Right atrium auricular region (tissue), 2 donors: ENCODE measurements around the gene CADM1. TPM values are rescaled to one million over a fixed set of nuclear protein-coding genes. Genes with fewer than 3 reads are reported as not detected.
A peak's percentile ranks its signal among the peaks of the same experiment; 100 is the strongest.

Source experiments
- DNase-seq: peaks from one replicate; pipeline ENCODE4 v3.0.0-alpha.2; 2019; ENCODE audit warnings: low spot score
- H3K27ac ChIP-seq, 2 donors: fragments of 200-600 bp; sonication (generic); 1 replicate in 1 of 2; 2 replicates in 1 of 2; pipeline ENCODE4 v1.5.1; 2016 to 2019
- H3K27me3 ChIP-seq, 2 donors: fragments of 200-600 bp; sonication (generic); one replicate each; pipeline versions ENCODE4 v1.5.1 to v1.6.0; 2017 to 2019
- H3K36me3 ChIP-seq: fragments of 200-600 bp; sonication (generic); one replicate; pipeline ENCODE4 v1.5.1; 2016
- H3K4me1 ChIP-seq, 2 donors: fragments of 200-600 bp; sonication (generic); one replicate each; pipeline versions ENCODE4 v1.5.1 to v1.6.0; 2017 to 2019
- H3K4me3 ChIP-seq, 2 donors: fragments of 200-600 bp; sonication (generic); 1 replicate in 1 of 2; 2 replicates in 1 of 2; pipeline ENCODE4 v1.5.1; 2017 to 2019; ENCODE audit warnings: mild to moderate bottlenecking in 1 of 2, moderate library complexity in 1 of 2
- H3K9me3 ChIP-seq, 2 donors: fragments of 200-600 bp; sonication (generic); one replicate each; pipeline ENCODE4 v1.5.1; 2019
- CTCF ChIP-seq, 2 donors: fragments of 200-600 bp; sonication (generic); IDR thresholded peaks; one replicate each; pipeline ENCODE4 v1.5.1; 2019; ENCODE audit warnings: antibody characterized with exemption in 2 of 2
- total RNA-seq, 2 donors: library from RNA; depleted of rRNA; stranded (reverse); fragments of >200 nt; gene quantifications; one replicate each; pipeline ENCODE4 v1.1.0, GENCODE V29; 2016

Gene CADM1
- total RNA-seq, 2 donors from 2014 or later = 19.8 to 33.9 TPM

- no peaks in the 10 kb centered on the region for H3K36me3 ChIP-seq
- no peak for TF ChIP-seq CTCF (IDR thresholded peaks at IDR 0.05)
- H3K4me3 ChIP-seq = no peak overlapping the region
- H3K27me3 ChIP-seq = no peaks in the 10 kb centered on the region
- H3K9me3 ChIP-seq = no peaks in the 10 kb centered on the region
- no peak for DNase-seq
- no peak overlapping the region for H3K27ac ChIP-seq
- peaks cover 0 to 28% of the 10 kb centered on the region in 2 donors for H3K4me1 ChIP-seq
Measured at GRCh38 chr11:115501502-115501892, 2.7 kb downstream of the CADM1 start.

DNA sequence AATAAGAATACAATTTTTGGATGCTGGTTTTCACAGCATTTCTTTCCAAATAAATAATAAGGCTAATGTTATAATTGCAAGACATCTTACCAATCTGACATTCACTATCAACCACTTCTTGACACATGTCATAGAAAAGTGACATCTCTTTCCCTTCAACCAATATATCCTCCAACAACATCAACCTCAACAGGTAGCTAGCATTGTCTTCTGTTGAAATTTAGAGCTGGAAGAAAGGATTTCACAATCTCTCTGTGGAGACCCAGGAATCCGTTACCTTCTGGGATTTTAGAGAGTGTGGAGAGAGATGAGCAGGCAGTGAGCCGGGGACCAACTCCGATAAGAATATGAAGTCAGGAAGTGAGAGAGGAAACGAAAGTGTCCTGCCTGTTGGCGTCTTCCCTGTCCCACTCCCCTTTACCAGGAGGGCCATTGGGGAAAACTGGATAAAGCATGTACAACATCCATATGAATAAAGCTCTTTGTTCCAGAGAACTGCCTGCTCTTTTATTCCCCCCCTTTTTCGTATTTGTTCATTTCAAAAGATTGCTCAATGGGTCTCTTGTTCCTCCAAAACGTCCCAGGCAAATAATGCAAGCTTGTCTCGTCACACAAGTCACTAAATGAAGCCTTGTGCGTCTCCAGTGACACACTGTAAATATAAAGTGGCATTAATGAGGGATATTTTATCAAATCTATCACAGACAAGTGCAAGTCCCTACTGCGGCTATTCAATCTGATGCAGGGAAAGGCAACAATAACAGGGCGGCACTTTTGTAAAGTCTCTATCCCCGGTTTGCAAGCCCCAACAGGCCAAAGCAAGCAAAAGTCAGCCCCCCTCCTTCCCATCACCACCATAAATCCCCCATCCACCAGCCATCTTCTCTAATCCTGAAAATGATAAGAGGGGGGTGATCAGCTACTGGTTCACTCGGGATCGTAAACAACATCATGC, 3.4 kb downstream of the CADM1 start:
- Histone ChIP-seq H3K4me3 (peak overlapping the region in 1 of 2 donors; percentile 11), H3K9me3 (no peaks in the 10 kb centered on the region)
- TF ChIP-seq CTCF (IDR thresholded peaks at IDR 0.05) = no peak

DNA sequence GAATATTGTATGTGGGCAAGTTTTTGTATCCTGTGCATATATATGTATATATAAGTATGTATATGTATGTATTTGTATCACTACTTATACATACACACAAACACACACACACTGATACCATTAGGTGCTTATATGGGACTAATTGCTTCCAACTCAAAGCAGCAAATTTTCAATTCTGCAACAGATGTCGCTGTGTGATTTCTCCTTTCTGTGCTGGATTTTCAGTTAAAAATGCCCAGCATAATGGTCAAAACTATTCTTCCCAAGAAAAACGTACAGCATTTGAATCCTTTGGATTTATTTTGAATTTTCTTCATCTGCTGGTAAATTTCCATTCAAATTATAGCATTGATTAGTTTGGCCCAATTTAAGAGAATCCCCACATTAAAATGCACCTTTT, 4.3 kb downstream of the CADM1 start:
- Histone ChIP-seq H3K4me1 (peaks cover 0 to 23% of the 10 kb centered on the region in 2 donors), H3K9me3 (no peaks in the 10 kb centered on the region), H3K27me3 (no peaks in the 10 kb centered on the region)

More for the DNA sequence above, 3.4 kb downstream of the CADM1 start:
- no peaks in the 10 kb centered on the region for H3K27me3 ChIP-seq
- DNase-seq = no peak
- H3K27ac ChIP-seq = no peak overlapping the region
- no peaks in the 10 kb centered on the region for H3K36me3 ChIP-seq
- H3K4me1 ChIP-seq = peaks cover 0 to 28% of the 10 kb centered on the region in 2 donors

GRCh38 chr11:115499241-115499799, 4.9 kb downstream of the CADM1 start:
- no peak for DNase-seq
- no peaks in the 10 kb centered on the region for H3K27me3 ChIP-seq
- H3K4me1 ChIP-seq = peaks cover 0 to 21% of the 10 kb centered on the region in 2 donors

More for the DNA sequence above, 4.3 kb downstream of the CADM1 start:
- TF ChIP-seq CTCF (IDR thresholded peaks at IDR 0.05) = no peak
- Histone ChIP-seq H3K27ac (no peak overlapping the region), H3K36me3 (no peaks in the 10 kb centered on the region), H3K4me3 (no peak overlapping the region)
- DNase-seq = no peak

DNA sequence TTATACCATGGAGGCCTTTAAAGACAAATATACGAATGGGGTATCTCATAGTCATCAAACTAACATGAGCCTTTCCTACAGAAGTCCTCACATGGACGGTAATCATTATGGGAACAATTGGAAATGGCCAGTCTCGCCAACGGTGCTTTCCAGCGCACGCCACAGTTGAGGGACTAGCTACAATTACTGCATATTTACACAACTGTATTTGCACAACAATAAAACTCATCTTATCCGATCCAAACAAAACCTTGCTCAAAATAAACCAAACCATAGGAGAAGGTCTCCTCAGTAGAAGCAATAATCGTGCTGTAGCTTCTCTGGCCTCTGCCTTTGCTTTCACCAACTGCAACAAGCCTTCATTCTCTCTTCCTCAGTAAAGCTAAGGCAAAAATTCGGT, 5.9 kb downstream of the CADM1 start:
- TF ChIP-seq CTCF (IDR thresholded peaks at IDR 0.05) = no peak
- Histone ChIP-seq H3K27ac (no peak overlapping the region), H3K9me3 (no peaks in the 10 kb centered on the region), H3K4me3 (no peak overlapping the region), H3K36me3 (no peaks in the 10 kb centered on the region), H3K4me1 (peaks cover 0 to 13% of the 10 kb centered on the region in 2 donors), H3K27me3 (no peaks in the 10 kb centered on the region)
- no peak for DNase-seq

More at GRCh38 chr11:115499241-115499799, 4.9 kb downstream of the CADM1 start:
- no peak overlapping the region for H3K27ac ChIP-seq
- H3K4me3 ChIP-seq = no peak overlapping the region
- no peaks in the 10 kb centered on the region for H3K9me3 ChIP-seq
- no peaks in the 10 kb centered on the region for H3K36me3 ChIP-seq
- TF ChIP-seq CTCF (IDR thresholded peaks at IDR 0.05) = no peak
